ENCODE measurements around the gene HTR7.
A peak's percentile ranks its signal among the peaks of the same experiment; 100 is the strongest.

DNA sequence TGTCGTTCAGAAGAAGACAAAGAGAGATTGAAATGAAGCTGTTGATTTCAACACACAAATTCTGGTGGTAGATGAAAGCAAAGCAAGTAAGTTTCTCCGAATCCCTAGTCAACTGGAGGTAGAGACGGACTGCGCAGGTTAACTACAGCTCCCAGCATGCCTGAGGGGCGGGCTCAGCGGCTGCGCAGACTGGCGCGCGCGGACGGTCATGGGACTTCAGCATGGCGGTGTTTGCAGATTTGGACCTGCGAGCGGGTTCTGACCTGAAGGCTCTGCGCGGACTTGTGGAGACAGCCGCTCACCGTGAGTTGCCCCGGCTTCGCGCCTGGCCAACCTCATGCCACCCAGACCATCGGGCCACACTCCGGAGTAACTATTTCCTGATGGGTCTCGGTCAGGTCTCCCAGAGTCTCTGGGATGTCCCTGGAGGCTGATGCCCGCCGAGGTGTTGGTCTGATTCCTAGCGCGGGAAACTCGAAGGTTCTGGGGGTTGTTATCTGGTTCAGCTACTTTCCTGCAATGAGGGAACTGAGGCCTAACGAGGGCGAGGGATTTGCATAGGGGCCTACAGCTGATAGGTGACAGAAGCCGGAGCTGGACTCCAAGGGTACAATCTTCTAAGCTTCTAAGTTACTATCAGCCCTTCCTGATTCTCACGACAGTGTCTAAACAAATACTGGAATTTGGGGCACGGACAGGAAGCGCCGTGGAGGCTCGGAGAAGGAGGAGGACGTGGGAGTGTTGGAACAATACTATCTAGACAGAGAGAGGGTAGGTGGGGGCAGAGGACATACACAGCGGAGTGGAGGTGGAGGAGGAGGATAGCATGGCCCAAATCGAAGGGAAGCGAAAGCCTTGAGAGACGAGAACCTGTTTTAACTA, 14.2 kb upstream of the HTR7 start, which contains the start of gene RPP30:
- TF ChIP-seq CBX8 (IDR thresholded peaks at IDR 0.05): no peak
- no peak for TF ChIP-seq RAD21 (conservative IDR thresholded peaks at IDR 0.05 in 1 of 2, IDR thresholded peaks at IDR 0.05 in 1 of 2)
- TF ChIP-seq, protein P1, sequence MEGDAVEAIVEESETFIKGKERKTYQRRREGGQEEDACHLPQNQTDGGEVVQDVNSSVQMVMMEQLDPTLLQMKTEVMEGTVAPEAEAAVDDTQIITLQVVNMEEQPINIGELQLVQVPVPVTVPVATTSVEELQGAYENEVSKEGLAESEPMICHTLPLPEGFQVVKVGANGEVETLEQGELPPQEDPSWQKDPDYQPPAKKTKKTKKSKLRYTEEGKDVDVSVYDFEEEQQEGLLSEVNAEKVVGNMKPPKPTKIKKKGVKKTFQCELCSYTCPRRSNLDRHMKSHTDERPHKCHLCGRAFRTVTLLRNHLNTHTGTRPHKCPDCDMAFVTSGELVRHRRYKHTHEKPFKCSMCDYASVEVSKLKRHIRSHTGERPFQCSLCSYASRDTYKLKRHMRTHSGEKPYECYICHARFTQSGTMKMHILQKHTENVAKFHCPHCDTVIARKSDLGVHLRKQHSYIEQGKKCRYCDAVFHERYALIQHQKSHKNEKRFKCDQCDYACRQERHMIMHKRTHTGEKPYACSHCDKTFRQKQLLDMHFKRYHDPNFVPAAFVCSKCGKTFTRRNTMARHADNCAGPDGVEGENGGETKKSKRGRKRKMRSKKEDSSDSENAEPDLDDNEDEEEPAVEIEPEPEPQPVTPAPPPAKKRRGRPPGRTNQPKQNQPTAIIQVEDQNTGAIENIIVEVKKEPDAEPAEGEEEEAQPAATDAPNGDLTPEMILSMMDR (IDR thresholded peaks at IDR 0.05): no peak
- TF ChIP-seq CHD2 (IDR thresholded peaks at IDR 0.05; ENCODE audit: low read length, partially characterized antibody): no peak
- no peak for TF ChIP-seq MAZ (IDR thresholded peaks at IDR 0.05; ENCODE audit: borderline replicate concordance, low read depth, low read length)
- no peak for TF ChIP-seq HDAC2 (IDR thresholded peaks at IDR 0.05)
- TF ChIP-seq POLR2A (IDR thresholded peaks at IDR 0.05; ENCODE audit: low read length): peak; percentile 73
- TF ChIP-seq HMGXB4 (CRISPR knock-in tag; IDR thresholded peaks at IDR 0.05; ENCODE audit: borderline replicate concordance): no peak
- TF ChIP-seq SMC3 (IDR thresholded peaks at IDR 0.05): no peak
- no peak for TF ChIP-seq EP300 (IDR thresholded peaks at IDR 0.05)
- TF ChIP-seq ZNF302 (CRISPR knock-in tag; IDR thresholded peaks at IDR 0.05): no peak
- TF ChIP-seq TFCP2L1 (CRISPR knock-in tag; IDR thresholded peaks at IDR 0.05): no peak
- TF ChIP-seq MAX (IDR thresholded peaks at IDR 0.05): peak; percentile 53
- TF ChIP-seq POLR2AphosphoS2 (conservative IDR thresholded peaks at IDR 0.05; ENCODE audit: low read length): no peak

All from A549 (cell line).